Erythroblast (primary cell): Measurements from ENCODE around the gene OR8D4.
"Not testable (repeated sequence)": the region's sequence is repeated elsewhere in the genome, so short reads cannot be mapped to it uniquely, and the experiment has no call there.

Experiments used
- DNase-seq, 2 experiments: peaks; one replicate each; lab custom pipeline; 2025; lab: John Stamatoyannopoulos, UW
- GATA1 ChIP-seq: IDR thresholded peaks from 2 replicates; pipeline ENCODE4 v1.6.1; 2011; ENCODE audit warnings: low read depth, mild to moderate bottlenecking, control low read depth, low read length, moderate library complexity
- POLR2A ChIP-seq: IDR thresholded peaks from 2 replicates; pipeline ENCODE4 v1.6.1; 2011; ENCODE audit warnings: mild to moderate bottlenecking, low read length

OR8D4 gene

GRCh38 chr11:123901867-123902266 is at the start of gene OR8D4:
TSS of gene OR8D4 (plus strand) at chr11:123902167. CDS start at chr11:123906432, 4,265 bp downstream.
- DNase-seq: no peak

DNA sequence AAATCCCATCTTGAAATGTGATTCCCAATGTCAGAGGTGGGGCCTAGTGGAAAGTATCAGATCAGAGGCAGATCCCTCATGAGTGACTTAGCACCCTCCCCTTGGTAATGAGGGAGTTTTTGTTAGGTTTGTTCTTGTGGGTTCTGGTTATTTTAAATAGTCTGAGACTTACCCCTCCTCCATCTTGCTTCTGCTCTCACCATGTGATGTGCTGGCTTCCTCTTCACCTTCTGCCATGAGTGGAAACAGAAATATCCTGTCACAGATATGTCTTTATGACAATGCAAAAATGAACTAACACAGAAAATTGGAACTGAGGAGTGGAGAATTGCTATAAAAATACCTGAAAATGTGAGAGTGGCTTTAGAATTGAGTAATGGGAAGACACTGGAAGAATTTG is 49.6 kb upstream of the OR8D4 start:
- TF ChIP-seq GATA1: no peak
- no peak for TF ChIP-seq POLR2A
- no peak for DNase-seq

More at GRCh38 chr11:123901867-123902266, at the start of gene OR8D4:
- no peak for TF ChIP-seq POLR2A

- DNase-seq: no peak
These were observed 48.9 kb upstream of the OR8D4 start for GRCh38 chr11:123853038-123853437.

GRCh38 chr11:123856444-123856843 is 45.5 kb upstream of the OR8D4 start:
- no peak for TF ChIP-seq GATA1
- no peak for TF ChIP-seq POLR2A
- DNase-seq: no peak

More at GRCh38 chr11:123853038-123853437, 48.9 kb upstream of the OR8D4 start:
- TF ChIP-seq GATA1 (no peak), POLR2A (no peak)

- TF ChIP-seq GATA1 (no peak), POLR2A (no peak)
- DNase-seq: no peak
These were observed 42.2 kb upstream of the OR8D4 start for GRCh38 chr11:123859731-123860130.

DNA sequence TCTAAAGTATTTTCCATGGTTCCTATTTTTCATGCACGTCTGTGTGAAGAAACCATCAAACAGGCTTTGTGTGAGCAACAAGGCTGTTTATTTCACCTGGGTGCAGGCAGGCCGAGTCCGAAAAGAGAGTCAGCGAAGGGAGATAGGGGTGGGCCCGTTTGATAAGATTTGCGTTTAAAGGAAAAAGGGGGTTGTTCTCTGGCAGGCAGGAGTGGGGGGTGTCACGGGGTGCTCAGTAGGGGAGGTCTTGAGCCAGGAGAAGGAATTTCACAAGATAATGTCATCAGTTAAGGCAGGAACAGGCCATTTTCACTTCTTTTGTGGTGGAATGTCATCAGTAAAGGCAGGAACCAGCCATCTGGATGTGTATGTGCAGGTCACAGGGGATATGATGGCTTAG is 36.7 kb upstream of the OR8D4 start:
- not testable (repeated sequence) for DNase-seq

GRCh38 chr11:123867795-123868194 is 34.2 kb upstream of the OR8D4 start:
- not testable (repeated sequence) for DNase-seq

DNA sequence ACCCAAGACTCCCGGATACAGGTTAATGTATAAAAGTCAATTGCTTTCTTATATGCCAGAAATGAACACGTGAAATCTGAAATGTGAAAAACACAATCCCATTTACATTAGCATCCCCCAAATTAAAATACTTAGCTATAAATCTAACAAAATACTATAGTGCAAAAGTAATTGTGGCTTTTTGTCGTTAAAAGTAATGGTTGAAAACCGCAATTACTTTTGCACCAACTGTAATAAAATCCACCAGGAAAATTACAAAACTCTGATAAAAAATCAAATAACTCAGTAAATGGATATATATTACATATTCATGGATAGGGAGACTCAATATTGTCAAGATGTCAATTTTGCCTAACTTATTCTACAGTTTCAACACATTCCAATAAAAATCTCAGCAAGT is 21.1 kb upstream of the OR8D4 start:
- TF ChIP-seq POLR2A (no peak), GATA1 (no peak)
- no peak for DNase-seq

DNA sequence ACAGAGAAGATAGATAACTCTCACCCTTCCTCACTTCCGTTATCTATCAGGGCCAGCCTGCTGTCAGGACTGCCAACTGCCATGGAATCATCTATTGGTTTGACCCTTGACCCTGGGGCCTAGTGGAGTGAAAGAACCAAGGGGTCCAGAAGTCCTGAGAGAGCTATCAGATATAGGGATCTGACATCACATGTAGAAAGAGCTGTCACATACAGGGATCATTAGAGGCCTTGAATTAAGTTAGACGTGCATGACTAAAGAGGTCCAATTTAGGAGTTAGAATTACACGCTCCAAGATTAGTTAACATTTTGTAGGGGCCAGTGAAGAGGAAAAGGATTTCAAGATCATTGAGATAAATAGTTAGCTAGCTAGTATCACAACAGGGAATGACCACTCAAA is 16.4 kb upstream of the OR8D4 start, which contains the start of gene TMEM225:
TSS of gene TMEM225 (minus strand) at position 101 of the 400 bp plus-strand sequence. CDS start 245 bp downstream, outside the sequence.
- TF ChIP-seq GATA1: no peak
- no peak for TF ChIP-seq POLR2A
- no peak for DNase-seq

- DNase-seq: no peak
- TF ChIP-seq POLR2A (no peak), GATA1 (no peak)
These were observed 9.9 kb upstream of the OR8D4 start for GRCh38 chr11:123892031-123892430.

- no peak for DNase-seq
- TF ChIP-seq POLR2A: no peak
- TF ChIP-seq GATA1: no peak
These were observed 2.2 kb upstream of the OR8D4 start for GRCh38 chr11:123899792-123900191.

DNA sequence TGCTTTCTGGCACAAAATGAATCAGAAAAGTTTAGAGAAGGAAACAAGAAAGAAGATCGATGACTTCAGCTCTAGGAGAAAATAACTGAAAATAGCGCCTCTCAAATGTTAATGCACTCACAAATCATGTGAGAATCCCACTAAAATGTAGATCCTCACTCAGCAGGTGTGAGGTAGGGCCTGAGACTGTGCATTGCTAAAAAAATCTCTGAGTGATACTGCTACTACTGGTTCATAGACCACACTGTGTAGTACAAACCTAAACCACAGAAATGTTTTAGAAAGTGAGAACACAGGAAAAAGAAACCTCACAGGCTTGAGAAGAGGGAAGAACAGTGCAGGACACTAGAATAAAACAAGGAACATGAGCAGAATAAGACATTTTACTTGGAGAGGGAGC is 2.0 kb downstream of the OR8D4 start:
- TF ChIP-seq POLR2A: no peak
- no peak for TF ChIP-seq GATA1
- no peak for DNase-seq

DNA sequence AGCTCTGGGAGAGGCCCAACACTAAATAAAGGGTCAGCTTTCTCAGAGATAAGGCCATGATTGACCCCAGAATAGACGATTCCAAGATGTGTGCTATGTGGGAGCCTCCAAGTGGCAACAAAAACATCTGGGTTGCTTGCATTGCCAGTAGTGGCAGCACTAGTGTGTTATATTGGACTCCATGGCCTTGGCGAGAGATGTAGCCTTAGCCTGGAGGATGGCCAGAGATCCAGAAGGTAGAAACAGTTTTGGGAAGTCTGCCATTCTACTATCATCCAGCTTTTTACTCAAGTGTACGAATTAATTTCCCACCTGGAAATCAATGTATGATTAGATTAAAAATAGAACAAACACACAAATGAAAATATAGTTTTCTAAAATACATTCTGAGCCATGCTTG is 3.0 kb downstream of the OR8D4 start:
- DNase-seq: no peak
- no peak for TF ChIP-seq GATA1
- no peak for TF ChIP-seq POLR2A

DNA sequence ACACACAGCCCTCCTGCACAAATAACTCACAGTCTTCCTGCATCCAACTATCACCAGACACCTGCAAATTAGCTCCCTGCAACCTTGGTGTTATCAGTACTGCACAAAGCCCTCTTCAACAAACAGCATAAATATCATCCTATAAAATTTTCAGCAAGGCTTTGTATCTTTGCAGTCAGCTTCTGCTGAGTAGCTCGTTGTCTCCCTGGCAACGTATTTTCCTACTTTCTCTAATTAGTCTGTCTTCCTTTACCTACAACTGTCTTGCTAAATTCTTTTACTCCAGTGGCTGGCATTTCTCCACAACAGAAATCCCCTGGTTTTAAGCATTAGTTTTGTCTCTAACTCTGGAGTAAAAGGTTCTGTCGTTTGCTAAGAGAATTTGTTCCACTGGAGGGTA is 3.9 kb downstream of the OR8D4 start:
- TF ChIP-seq POLR2A: no peak
- TF ChIP-seq GATA1: no peak
- DNase-seq: no peak

DNA sequence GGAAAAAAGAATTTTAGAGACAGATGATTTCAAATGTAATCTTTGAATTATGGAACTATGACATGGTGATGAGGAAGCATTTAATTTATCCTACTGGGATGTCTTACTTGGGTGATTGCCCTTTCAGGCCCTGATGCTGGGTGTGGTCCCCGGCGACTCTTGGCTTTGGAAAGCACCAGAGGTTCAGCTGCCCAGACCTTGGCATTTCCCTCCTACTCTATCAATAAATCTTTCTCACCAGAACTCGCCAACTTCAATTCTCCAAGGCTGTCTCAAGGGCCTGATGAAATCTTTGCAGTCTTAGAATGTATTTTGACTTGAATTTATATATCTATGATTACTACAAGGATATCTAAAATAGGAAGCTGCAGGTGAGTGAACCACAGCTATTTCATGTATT is 19.0 kb downstream of the OR8D4 start:
- DNase-seq: no peak
- TF ChIP-seq POLR2A: no peak
- TF ChIP-seq GATA1: no peak

- no peak for TF ChIP-seq POLR2A
- no peak for TF ChIP-seq GATA1
- DNase-seq: no peak
These were observed 22.1 kb downstream of the OR8D4 start for GRCh38 chr11:123924027-123924426.
